ENCODE measurements around the gene MAP3K12.
A peak's percentile ranks its signal among the peaks of the same experiment; 100 is the strongest.

MAP3K12 gene

GRCh38 chr12:53474077-53474476 is 25.2 kb downstream of the MAP3K12 start:
- DNase-seq: no peak

GRCh38 chr12:53472056-53472582 is 27.1 kb downstream of the MAP3K12 start:
- DNase-seq: no peak

GRCh38 chr12:53468282-53468681 is 31.0 kb downstream of the MAP3K12 start:
- DNase-seq: no peak

GRCh38 chr12:53467880-53468279 is 31.4 kb downstream of the MAP3K12 start:
- no peak for DNase-seq

GRCh38 chr12:53467082-53467481 is 32.2 kb downstream of the MAP3K12 start:
- DNase-seq: no peak

- no peak for DNase-seq
Observed at GRCh38 chr12:53466640-53467039, 32.6 kb downstream of the MAP3K12 start.

- DNase-seq: no peak
Observed at GRCh38 chr12:53465679-53466078, 33.6 kb downstream of the MAP3K12 start.

- no peak for DNase-seq
Observed at GRCh38 chr12:53464685-53465418, 34.4 kb downstream of the MAP3K12 start.

- no peak for DNase-seq
Observed at GRCh38 chr12:53463802-53464560, 35.3 kb downstream of the MAP3K12 start.

- no peak for DNase-seq
Observed at GRCh38 chr12:53462935-53463334, 36.3 kb downstream of the MAP3K12 start.

GRCh38 chr12:53461591-53461990 is 37.7 kb downstream of the MAP3K12 start:
- DNase-seq: no peak

- no peak for DNase-seq
Observed at GRCh38 chr12:53461059-53461458, 38.2 kb downstream of the MAP3K12 start.

- DNase-seq: no peak
Observed at GRCh38 chr12:53459097-53459496, 40.2 kb downstream of the MAP3K12 start.

GRCh38 chr12:53456654-53457366 is 42.4 kb downstream of the MAP3K12 start:
- no peak for DNase-seq

- no peak for DNase-seq
Observed at GRCh38 chr12:53454707-53455106, 44.6 kb downstream of the MAP3K12 start.

GRCh38 chr12:53453953-53454640 is 45.2 kb downstream of the MAP3K12 start:
- DNase-seq: no peak

- peak in 57 of 58 donors; percentile 37 to 92 (median 81) for DNase-seq
Observed at GRCh38 chr12:53452159-53453077, 46.8 kb downstream of the MAP3K12 start.

- peak; percentile 90 to 100 (median 99) for DNase-seq
Observed at GRCh38 chr12:53451661-53452158, 47.5 kb downstream of the MAP3K12 start, which contains the start of gene PCBP2. PCBP2 (plus strand) TSS chr12:53452102; CDS start chr12:53454801, 2,699 bp downstream.

- DNase-seq: no peak
Observed at GRCh38 chr12:53450936-53451335, 48.3 kb downstream of the MAP3K12 start.

All from anterior cingulate cortex (tissue), 58 donors.